ENCODE measurements around the gene CLTA. TPM values are rescaled to one million over a fixed set of nuclear protein-coding genes. Genes with fewer than 3 reads are reported as not detected.

Gene CLTA
- total and polyA plus RNA-seq, 2 of the 8 experiments (the other 6 are each of a cell fraction or from before 2014, with no cell fraction given): 137 to 236 TPM

DNA sequence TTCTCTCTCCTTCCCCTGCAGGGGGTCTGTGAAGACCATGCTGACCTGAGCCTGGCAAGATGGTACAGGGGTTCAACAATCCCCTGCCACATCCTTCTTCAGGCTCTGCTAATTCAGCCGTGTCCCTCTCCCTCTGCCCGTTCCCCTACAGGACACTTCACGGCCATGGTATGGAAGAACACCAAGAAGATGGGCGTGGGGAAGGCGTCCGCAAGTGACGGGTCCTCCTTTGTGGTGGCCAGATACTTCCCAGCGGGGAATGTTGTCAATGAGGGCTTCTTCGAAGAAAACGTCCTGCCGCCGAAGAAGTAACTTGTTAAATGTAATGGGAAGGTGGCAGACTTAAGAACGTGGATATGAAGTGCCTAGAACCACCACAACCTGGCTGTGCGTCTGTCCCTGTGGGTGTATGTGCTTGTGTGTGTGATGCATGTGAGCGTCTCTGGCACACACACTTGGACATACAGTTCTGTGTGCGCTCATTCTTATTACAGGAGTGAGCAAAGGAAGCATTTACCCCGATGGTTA is 28.4 kb upstream of the CLTA start:
- no peaks in the 10 kb centered on the region for H3K79me2 ChIP-seq (ENCODE audit: control insufficient read depth in 1 of 2, insufficient read depth in 2 of 2, low read length in 2 of 2)
- H2BK15ac ChIP-seq (ENCODE audit: low read length): peak overlapping the region; percentile 93
- FAIRE-seq: no peak
- no peak for DNase-seq (ENCODE audit: low read depth in 1 of 2, low spot score in 2 of 2)
- H3K4ac ChIP-seq (replicated peaks; ENCODE audit: insufficient read length, low read depth, low read length): peak overlapping the region; percentile 20
- H4K91ac ChIP-seq (replicated peaks; ENCODE audit: insufficient read length, low read length): peak overlapping the region; percentile 83
- H4K5ac ChIP-seq (ENCODE audit: insufficient read length, low read depth, low read length): peak overlapping the region; percentile 76
- 91% methylated on average over 17 of the region's 17 CpGs; no CpG with 5 or more reads in 1 of the 2 experiments for WGBS, 2 experiments (ENCODE audit: extremely low coverage in 1 of 2, insufficient coverage in 1 of 2, insufficient read length in 1 of 2, insufficient replicate concordance in 2 of 2, low coverage in 1 of 2, low lambda C conversion rate in 2 of 2, missing lambda C conversion rate in 1 of 2)
- H3K27me3 ChIP-seq (replicated peaks in 1 of 4; ENCODE audit: control insufficient read depth in 3 of 4, extremely low read depth in 1 of 4, insufficient read depth in 3 of 4, low read length in 3 of 4): no peaks in the 10 kb centered on the region
- TF ChIP-seq RXRA (IDR thresholded peaks at IDR 0.05; ENCODE audit: insufficient read depth, low read depth, low read length) (no peak), SAP30 (IDR thresholded peaks at IDR 0.05; ENCODE audit: insufficient read depth, insufficient replicate concordance, low read length) (no peak)
- peak overlapping the region; percentile 99 for H2BK20ac ChIP-seq (ENCODE audit: low read length)
- H3K56ac ChIP-seq (replicated peaks; ENCODE audit: insufficient read length, low read depth, low read length): no peak overlapping the region
- H3K9me3 ChIP-seq (ENCODE audit: insufficient read depth in 2 of 2, low read depth in 1 of 2, low read length in 1 of 2): no peaks in the 10 kb centered on the region
- H3K79me1 ChIP-seq (ENCODE audit: low read depth, low read length): no peaks in the 10 kb centered on the region
- no peak overlapping the region for H4K8ac ChIP-seq (ENCODE audit: extremely low read depth, insufficient read depth, low read length)
- H3K14ac ChIP-seq (ENCODE audit: insufficient read length): no peak overlapping the region
- H2BK120ac ChIP-seq (replicated peaks; ENCODE audit: low read depth, low read length): peak overlapping the region; percentile 66
- POLR2A ChIA-PET (ENCODE audit: partially characterized antibody): interaction anchor here (3.1 to 3.6 kb wide), 2 partner anchors 12 to 28 kb away, joined by 18 to 25 read pairs; partner anchors contain the start of gene CLTA
- H2BK12ac ChIP-seq (ENCODE audit: low read depth, low read length): peak overlapping the region; percentile 100
- peak overlapping the region in 2 of 4 experiments; percentile 26 to 58; a peak in 1 of 7 replicates for H3K9ac ChIP-seq (replicated peaks in 1 of 4; ENCODE audit: extremely low read depth in 1 of 4, low read depth in 3 of 4, low read length in 3 of 4)
- no peak overlapping the region for H3K23ac ChIP-seq (ENCODE audit: insufficient read length)
- H3K27ac ChIP-seq (ENCODE audit: low read depth, low read length): peak overlapping the region; percentile 74; the same call in 1 of the 2 replicates
- peak overlapping the region; percentile 60 to 62 for H3K4me2 ChIP-seq (ENCODE audit: insufficient read depth in 1 of 2, low read depth in 2 of 2, low read length in 2 of 2)
- no peaks in the 10 kb centered on the region for H3K36me3 ChIP-seq (ENCODE audit: control insufficient read depth in 2 of 4, insufficient read depth in 4 of 4, low read length in 3 of 4)
- no peaks in the 10 kb centered on the region for H4K20me1 ChIP-seq (replicated peaks in 1 of 2; ENCODE audit: control insufficient read depth in 1 of 2, insufficient read depth in 2 of 2, low read length in 2 of 2)
- H2AK5ac ChIP-seq (ENCODE audit: low read depth, low read length): peak overlapping the region; percentile 96; the same call in 1 of the 2 replicates
- H3K4me3 ChIP-seq (ENCODE audit: extremely low read depth in 1 of 4, insufficient read depth in 2 of 4, low read depth in 3 of 4, low read length in 4 of 4): no peak overlapping the region
- H2AFZ ChIP-seq (ENCODE audit: low read length): peak overlapping the region; percentile 97
- CTCF ChIA-PET (ENCODE audit: partially characterized antibody): interaction anchor here (5.5 to 10.2 kb wide), 2 partner anchors 14 to 60 kb away, joined by 48 to 153 read pairs; no protein-coding TSS in a partner anchor
- H2BK5ac ChIP-seq (ENCODE audit: low read depth, low read length): peak overlapping the region; percentile 97; the same call in 1 of the 2 replicates
- peaks cover 11 to 25% (median 17%) of the 10 kb centered on the region in 4 experiments for H3K4me1 ChIP-seq (replicated peaks in 1 of 4; ENCODE audit: control insufficient read depth in 3 of 4, insufficient read depth in 4 of 4, low read length in 3 of 4)
- peak overlapping the region; percentile 99 for H3K18ac ChIP-seq (ENCODE audit: extremely low read depth, low read length)
- peaks cover 2% of the 10 kb centered on the region; the same call in 1 of the 2 replicates for H3K23me2 ChIP-seq (ENCODE audit: low read depth, low read length)

Measured in H1 (cell line).